ENCODE measurements around the gene TGIF2. TPM values are rescaled to one million over a fixed set of nuclear protein-coding genes. Genes with fewer than 3 reads are reported as not detected.
A peak's percentile ranks its signal among the peaks of the same experiment; 100 is the strongest.

The TGIF2 gene
- total and polyA plus RNA-seq, 2 of the 13 experiments (the other 11 are each of a cell fraction or from before 2014, with no cell fraction given), result 41.3 to 53.9 TPM

GRCh38 chr20:36632487-36633284 is 59.3 kb downstream of the TGIF2 start (continued):
- TF ChIP-seq HBP1 (CRISPR knock-in tag; IDR thresholded peaks at IDR 0.05; ENCODE audit: low read depth) (peak; percentile 52; the same call in 1 of the 2 replicates), GPBP1L1 (CRISPR knock-in tag; IDR thresholded peaks at IDR 0.05) (no peak), HNF4G (IDR thresholded peaks at IDR 0.05; ENCODE audit: borderline replicate concordance, low read depth, low read length) (0 out of 2 replicates have a peak, but pooled peaks have one; percentile 6), HNF4G (CRISPR knock-in tag; IDR thresholded peaks at IDR 0.05; ENCODE audit: borderline replicate concordance, low read depth) (peak; percentile 82), ZBTB42 (CRISPR knock-in tag; IDR thresholded peaks at IDR 0.05) (0 out of 2 replicates have a peak, but pooled peaks have one; percentile 24), TGIF2 (CRISPR knock-in tag; IDR thresholded peaks at IDR 0.05) (peak; percentile 86), BORCS8-MEF2B (CRISPR knock-in tag; IDR thresholded peaks at IDR 0.05) (peak; percentile 81), RARG (CRISPR knock-in tag; IDR thresholded peaks at IDR 0.05; ENCODE audit: low read depth) (no peak), TARDBP (CRISPR knock-in tag; IDR thresholded peaks at IDR 0.05) (peak; percentile 57; the same call in 1 of the 2 replicates), ZIK1 (CRISPR knock-in tag; IDR thresholded peaks at IDR 0.05; ENCODE audit: borderline replicate concordance, low read depth) (no peak), ZNF235 (CRISPR knock-in tag; IDR thresholded peaks at IDR 0.05; ENCODE audit: borderline replicate concordance) (no peak), KDM5B (CRISPR knock-in tag; IDR thresholded peaks at IDR 0.05; ENCODE audit: borderline replicate concordance) (peak; percentile 65; the same call in 1 of the 2 replicates), TERF1 (CRISPR knock-in tag; IDR thresholded peaks at IDR 0.05) (0 out of 2 replicates have a peak, but pooled peaks have one; percentile 22), ZNF598 (CRISPR knock-in tag; IDR thresholded peaks at IDR 0.05; ENCODE audit: borderline replicate concordance) (peak; percentile 93; the same call in 1 of the 2 replicates), MXD4 (CRISPR knock-in tag; IDR thresholded peaks at IDR 0.05) (no peak)
- TF ChIP-seq, protein P1, sequence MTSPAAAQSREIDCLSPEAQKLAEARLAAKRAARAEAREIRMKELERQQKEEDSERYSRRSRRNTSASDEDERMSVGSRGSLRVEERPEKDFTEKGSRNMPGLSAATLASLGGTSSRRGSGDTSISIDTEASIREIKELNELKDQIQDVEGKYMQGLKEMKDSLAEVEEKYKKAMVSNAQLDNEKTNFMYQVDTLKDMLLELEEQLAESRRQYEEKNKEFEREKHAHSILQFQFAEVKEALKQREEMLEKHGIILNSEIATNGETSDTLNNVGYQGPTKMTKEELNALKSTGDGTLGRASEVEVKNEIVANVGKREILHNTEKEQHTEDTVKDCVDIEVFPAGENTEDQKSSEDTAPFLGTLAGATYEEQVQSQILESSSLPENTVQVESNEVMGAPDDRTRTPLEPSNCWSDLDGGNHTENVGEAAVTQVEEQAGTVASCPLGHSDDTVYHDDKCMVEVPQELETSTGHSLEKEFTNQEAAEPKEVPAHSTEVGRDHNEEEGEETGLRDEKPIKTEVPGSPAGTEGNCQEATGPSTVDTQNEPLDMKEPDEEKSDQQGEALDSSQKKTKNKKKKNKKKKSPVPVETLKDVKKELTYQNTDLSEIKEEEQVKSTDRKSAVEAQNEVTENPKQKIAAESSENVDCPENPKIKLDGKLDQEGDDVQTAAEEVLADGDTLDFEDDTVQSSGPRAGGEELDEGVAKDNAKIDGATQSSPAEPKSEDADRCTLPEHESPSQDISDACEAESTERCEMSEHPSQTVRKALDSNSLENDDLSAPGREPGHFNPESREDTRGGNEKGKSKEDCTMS (CRISPR knock-in tag; conservative IDR thresholded peaks at IDR 0.05), result 0 out of 2 replicates have a peak, but pooled peaks have one; percentile 55
- TF ChIP-seq, protein P2, sequence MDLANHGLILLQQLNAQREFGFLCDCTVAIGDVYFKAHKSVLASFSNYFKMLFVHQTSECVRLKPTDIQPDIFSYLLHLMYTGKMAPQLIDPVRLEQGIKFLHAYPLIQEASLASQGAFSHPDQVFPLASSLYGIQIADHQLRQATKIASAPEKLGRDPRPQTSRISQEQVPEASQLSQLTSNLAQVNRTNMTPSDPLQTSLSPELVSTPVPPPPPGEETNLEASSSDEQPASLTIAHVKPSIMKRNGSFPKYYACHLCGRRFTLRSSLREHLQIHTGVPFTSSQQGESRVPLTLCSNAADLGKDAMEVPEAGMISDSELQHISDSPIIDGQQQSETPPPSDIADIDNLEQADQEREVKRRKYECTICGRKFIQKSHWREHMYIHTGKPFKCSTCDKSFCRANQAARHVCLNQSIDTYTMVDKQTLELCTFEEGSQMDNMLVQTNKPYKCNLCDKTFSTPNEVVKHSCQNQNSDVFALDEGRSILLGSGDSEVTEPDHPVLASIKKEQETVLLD (CRISPR knock-in tag; IDR thresholded peaks at IDR 0.05; ENCODE audit: low read depth), result no peak
- TF ChIP-seq, protein P3, sequence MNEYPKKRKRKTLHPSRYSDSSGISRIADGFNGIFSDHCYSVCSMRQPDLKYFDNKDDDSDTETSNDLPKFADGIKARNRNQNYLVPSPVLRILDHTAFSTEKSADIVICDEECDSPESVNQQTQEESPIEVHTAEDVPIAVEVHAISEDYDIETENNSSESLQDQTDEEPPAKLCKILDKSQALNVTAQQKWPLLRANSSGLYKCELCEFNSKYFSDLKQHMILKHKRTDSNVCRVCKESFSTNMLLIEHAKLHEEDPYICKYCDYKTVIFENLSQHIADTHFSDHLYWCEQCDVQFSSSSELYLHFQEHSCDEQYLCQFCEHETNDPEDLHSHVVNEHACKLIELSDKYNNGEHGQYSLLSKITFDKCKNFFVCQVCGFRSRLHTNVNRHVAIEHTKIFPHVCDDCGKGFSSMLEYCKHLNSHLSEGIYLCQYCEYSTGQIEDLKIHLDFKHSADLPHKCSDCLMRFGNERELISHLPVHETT (CRISPR knock-in tag; conservative IDR thresholded peaks at IDR 0.05), result no peak; the same call in 1 of the 2 replicates
